ENCODE results near the gene ASIC3.

GRCh38 chr7:151018421-151019129, 29.8 kb upstream of the ASIC3 start:
- TF ChIP-seq CTCF (IDR thresholded peaks at IDR 0.05): peak in 1 of 7 experiments; percentile 18
- no peak for TF ChIP-seq POLR2A (IDR thresholded peaks at IDR 0.05)

Data from stomach (tissue), 4 donors.